Panc1 (cell line): ENCODE measurements around the gene NKX6-2. TPM values are rescaled to one million over a fixed set of nuclear protein-coding genes. Genes with fewer than 3 reads are reported as not detected.

Experiments
- ATAC-seq: fragments of 200-7000 bp; cut with Tn5 transposase; 2 replicates; pipeline ENCODE4 v1.9.1; 2020; ENCODE audit warnings: mild to moderate bottlenecking, moderate library complexity
- BruUV-seq: library from RNA; stranded (reverse); fragments of 400-500 nt; replicated peaks from 2 replicates; lab custom pipeline; 2021; lab: Mats Ljungman, UMichigan
- CTCF ChIA-PET: fragments of 300-600 bp; sonication (Branson Sonifier 250); formaldehyde crosslinking; loops from one replicate; lab custom pipeline; 2022; ENCODE audit warnings: antibody characterized with exemption; lab: Charles Lee
- POLR2A ChIA-PET: fragments of 300-600 bp; sonication (Branson Sonifier 250); formaldehyde crosslinking; loops from one replicate; lab custom pipeline; 2022; ENCODE audit warnings: antibody characterized with exemption; lab: Charles Lee
- DNase-seq: peaks from one replicate; pipeline ENCODE4 v3.0.0-alpha.2; 2010; ENCODE audit warnings: low read depth, low spot score
- H3K27ac ChIP-seq: 2 replicates; pipeline ENCODE4 v1.5.1; 2011; ENCODE audit warnings: mild to moderate bottlenecking, low read length, inconsistent platforms
- H3K27me3 ChIP-seq: fragments of 200-500 bp; sonication (Bioruptor generic); 2 replicates; pipeline ENCODE4 v1.6.0; 2014; ENCODE audit warnings: low read length, inconsistent platforms; ENCODE audit not compliant: control insufficient read depth, insufficient read depth
- H3K36me3 ChIP-seq: fragments of 200-500 bp; sonication (Bioruptor generic); 2 replicates; pipeline ENCODE4 v1.5.1; 2014; ENCODE audit warnings: inconsistent platforms, mild to moderate bottlenecking, low read length, moderate library complexity; ENCODE audit not compliant: control insufficient read depth, insufficient read depth
- H3K4me1 ChIP-seq: 2 replicates; pipeline ENCODE4 v1.5.1; 2011; ENCODE audit warnings: inconsistent platforms, mild to moderate bottlenecking, low read length, moderate library complexity; ENCODE audit not compliant: control insufficient read depth, insufficient read depth
- H3K4me3 ChIP-seq, 2 experiments: 2 replicates each; pipeline ENCODE4 v1.5.1; 2011 to 2012; ENCODE audit warnings: low read depth in 2 of 2, low read length in 2 of 2, mild to moderate bottlenecking in 2 of 2, inconsistent platforms in 1 of 2, moderate library complexity in 1 of 2
- H3K9me3 ChIP-seq: fragments of 200-500 bp; sonication (Bioruptor generic); 2 replicates; pipeline ENCODE4 v1.5.1; 2014; ENCODE audit warnings: low read depth, mild to moderate bottlenecking, inconsistent platforms, low read length, moderate library complexity; ENCODE audit not compliant: control insufficient read depth, insufficient read depth
- CTCF ChIP-seq: fragments of 450-650 bp; IDR thresholded peaks from 2 replicates; pipeline ENCODE4 v1.5.1; 2017; ENCODE audit warnings: mild to moderate bottlenecking
- POLR2AphosphoS5 ChIP-seq: IDR thresholded peaks from 2 replicates; pipeline ENCODE4 v1.6.1; 2012; ENCODE audit warnings: mild to moderate bottlenecking, low read depth, low read length, moderate library complexity
- REST ChIP-seq, 2 experiments: IDR thresholded peaks; 2 replicates each; pipeline ENCODE4 v1.6.1; 2011 to 2012; ENCODE audit warnings: low read depth in 2 of 2, control low read depth in 1 of 2, low read length in 1 of 2, mild to moderate bottlenecking in 1 of 2, moderate library complexity in 1 of 2; ENCODE audit not compliant: insufficient read depth in 1 of 2
- SIN3A ChIP-seq: IDR thresholded peaks from 2 replicates; pipeline ENCODE4 v1.6.1; 2012; ENCODE audit warnings: low read depth, mild to moderate bottlenecking, low read length, moderate library complexity, borderline replicate concordance; ENCODE audit not compliant: insufficient read depth
- TCF7L2 ChIP-seq: IDR thresholded peaks from 2 replicates; pipeline ENCODE4 v1.6.1; 2011; ENCODE audit warnings: mild to moderate bottlenecking, low read depth, low read length, inconsistent platforms
- in situ Hi-C: cut with HindIII; loops from 2 replicates; pipeline ENCODE4 v1.10.0; 2016; ENCODE audit warnings: low sequenced_read_pairs, low pct_unique_long_range_greater_than_20kb
- intact Hi-C: fragments of 100-400 bp; cut with micrococcal nuclease; formaldehyde crosslinking; loops from one replicate; pipeline ENCODE4 v1.10.0; 2022; ENCODE audit not compliant: unreplicated experiment
- total RNA-seq: library from RNA; stranded (reverse); gene quantifications from one replicate; pipeline ENCODE4 v1.2.1, GENCODE V29; 2021; ENCODE audit not compliant: unreplicated experiment

Gene NKX6-2
- total RNA-seq, 1 experiment from 2014 or later: 1.6 TPM

GRCh38 chr10:132808383-132809231, 22.7 kb upstream of the NKX6-2 start:
- BruUV-seq: no TSS peak
- DNase-seq (no peak), ATAC-seq (no peak; the same call in 1 of the 2 replicates)
- Histone ChIP-seq H3K4me1 (no peaks in the 10 kb centered on the region), H3K27ac (no peak overlapping the region), H3K4me3 (no peak overlapping the region), H3K27me3 (no peaks in the 10 kb centered on the region), H3K36me3 (no peaks in the 10 kb centered on the region), H3K9me3 (no peaks in the 10 kb centered on the region)
- POLR2A ChIA-PET: interaction anchor here (0.6 kb wide), 1 partner anchor 18 kb away, joined by 7 read pairs; no protein-coding TSS in a partner anchor
- in situ Hi-C loops (no loop called here), intact Hi-C loops (no loop called here)
- CTCF ChIA-PET: no interaction called here
- TF ChIP-seq TCF7L2: no peak
- no peak for TF ChIP-seq REST (IDR thresholded peaks at IDR 0.05; ENCODE audit: insufficient read depth in 1 of 2, low read depth in 2 of 2, low read length in 1 of 2)
- TF ChIP-seq POLR2AphosphoS5: no peak
- no peak for TF ChIP-seq SIN3A
- TF ChIP-seq CTCF: no peak

- intact Hi-C loops: no loop called here
- no peak overlapping the region for H3K27ac ChIP-seq
- POLR2A ChIA-PET: no interaction called here
- no peak overlapping the region for H3K4me3 ChIP-seq
- H3K9me3 ChIP-seq: no peaks in the 10 kb centered on the region
- in situ Hi-C loops: no loop called here
- TF ChIP-seq CTCF: no peak
- no peak for TF ChIP-seq POLR2AphosphoS5
- no peak for TF ChIP-seq SIN3A
- TF ChIP-seq TCF7L2: no peak
- no peaks in the 10 kb centered on the region for H3K4me1 ChIP-seq
- ATAC-seq (no peak), DNase-seq (no peak)
- no peaks in the 10 kb centered on the region for H3K27me3 ChIP-seq
- CTCF ChIA-PET: no interaction called here
- no TSS peak for BruUV-seq
- no peaks in the 10 kb centered on the region for H3K36me3 ChIP-seq
Observed at GRCh38 chr10:132807621-132808049, 21.7 kb upstream of the NKX6-2 start.
